ENCODE measurements around the gene TAS2R50.

Gene TAS2R50

GRCh38 chr12:10959804-10960203, 26.9 kb downstream of the TAS2R50 start:
- no peaks in the 10 kb centered on the region for H3K27me3 ChIP-seq (ENCODE audit: control insufficient read depth, insufficient read depth, low read length)
- peaks cover 10% of the 10 kb centered on the region for H3K79me2 ChIP-seq
- no peak overlapping the region for H3K9ac ChIP-seq
- H3K27ac ChIP-seq: no peak overlapping the region
- H3K4me1 ChIP-seq: no peaks in the 10 kb centered on the region
- no peak overlapping the region for H2AFZ ChIP-seq
- no peak overlapping the region for H3K4me2 ChIP-seq (ENCODE audit: low read length)
- H3K4me3 ChIP-seq (ENCODE audit: low read depth, low read length): no peak overlapping the region
- no peak for TF ChIP-seq CTCF (IDR thresholded peaks at IDR 0.05)
- no peaks in the 10 kb centered on the region for H3K9me3 ChIP-seq (ENCODE audit: control insufficient read depth, low read length)
- no peaks in the 10 kb centered on the region for H3K36me3 ChIP-seq (ENCODE audit: control insufficient read depth, insufficient read depth, low read length)

- Histone ChIP-seq H3K4me2 (ENCODE audit: low read length) (no peak overlapping the region), H3K27me3 (ENCODE audit: control insufficient read depth, insufficient read depth, low read length) (no peaks in the 10 kb centered on the region), H3K27ac (no peak overlapping the region), H3K9me3 (ENCODE audit: control insufficient read depth, low read length) (no peaks in the 10 kb centered on the region), H3K4me1 (no peaks in the 10 kb centered on the region), H3K79me2 (peaks cover 14% of the 10 kb centered on the region), H3K9ac (no peak overlapping the region), H3K36me3 (ENCODE audit: control insufficient read depth, insufficient read depth, low read length) (no peaks in the 10 kb centered on the region), H3K4me3 (ENCODE audit: low read depth, low read length) (no peak overlapping the region), H2AFZ (no peak overlapping the region)
- no peak for TF ChIP-seq CTCF (IDR thresholded peaks at IDR 0.05)
These were observed 29.0 kb downstream of the TAS2R50 start for GRCh38 chr12:10957741-10958140.

GRCh38 chr12:10956085-10956484, 30.6 kb downstream of the TAS2R50 start:
- Histone ChIP-seq H3K36me3 (ENCODE audit: control insufficient read depth, insufficient read depth, low read length) (no peaks in the 10 kb centered on the region), H3K27ac (no peak overlapping the region)
- TF ChIP-seq CTCF (IDR thresholded peaks at IDR 0.05): no peak

GRCh38 chr12:10952645-10953044, 34.1 kb downstream of the TAS2R50 start:
- Histone ChIP-seq H3K27me3 (ENCODE audit: control insufficient read depth, insufficient read depth, low read length) (no peaks in the 10 kb centered on the region), H3K36me3 (ENCODE audit: control insufficient read depth, insufficient read depth, low read length) (no peaks in the 10 kb centered on the region), H3K9ac (no peak overlapping the region), H3K4me1 (no peaks in the 10 kb centered on the region), H3K27ac (no peak overlapping the region), H3K4me3 (ENCODE audit: low read depth, low read length) (no peak overlapping the region), H3K9me3 (ENCODE audit: control insufficient read depth, low read length) (no peaks in the 10 kb centered on the region), H3K79me2 (peaks cover 9% of the 10 kb centered on the region), H2AFZ (no peak overlapping the region), H3K4me2 (ENCODE audit: low read length) (no peak overlapping the region)
- TF ChIP-seq CTCF (IDR thresholded peaks at IDR 0.05): no peak

More at GRCh38 chr12:10956085-10956484, 30.6 kb downstream of the TAS2R50 start:
- Histone ChIP-seq H3K4me3 (ENCODE audit: low read depth, low read length) (no peak overlapping the region), H3K27me3 (ENCODE audit: control insufficient read depth, insufficient read depth, low read length) (no peaks in the 10 kb centered on the region), H3K4me1 (no peaks in the 10 kb centered on the region), H3K79me2 (peaks cover 14% of the 10 kb centered on the region), H3K4me2 (ENCODE audit: low read length) (no peak overlapping the region), H3K9ac (no peak overlapping the region), H3K9me3 (ENCODE audit: control insufficient read depth, low read length) (no peaks in the 10 kb centered on the region), H2AFZ (no peak overlapping the region)

GRCh38 chr12:10943167-10943566, 43.5 kb downstream of the TAS2R50 start:
- no peak overlapping the region for H3K9ac ChIP-seq
- no peak overlapping the region for H3K27ac ChIP-seq
- no peaks in the 10 kb centered on the region for H3K36me3 ChIP-seq (ENCODE audit: control insufficient read depth, insufficient read depth, low read length)
- H3K79me2 ChIP-seq: no peaks in the 10 kb centered on the region
- H3K4me1 ChIP-seq: no peaks in the 10 kb centered on the region
- no peak overlapping the region for H2AFZ ChIP-seq
- H3K27me3 ChIP-seq (ENCODE audit: control insufficient read depth, insufficient read depth, low read length): no peaks in the 10 kb centered on the region
- no peak for TF ChIP-seq CTCF (IDR thresholded peaks at IDR 0.05)
- no peak overlapping the region for H3K4me3 ChIP-seq (ENCODE audit: low read depth, low read length)
- peaks cover 4% of the 10 kb centered on the region for H3K9me3 ChIP-seq (ENCODE audit: control insufficient read depth, low read length)
- H3K4me2 ChIP-seq (ENCODE audit: low read length): no peak overlapping the region

Data from parathyroid adenoma (tissue), 2 donors.